NOMO-1 treated with dmso at 0.1 percent for 144 hours (cell line): ENCODE data around the gene DNM3.

Experiments used
- DNase-seq: peaks from one replicate; lab custom pipeline; 2025; ENCODE audit not compliant: unreplicated experiment; lab: John Stamatoyannopoulos, UW

Gene DNM3

DNA sequence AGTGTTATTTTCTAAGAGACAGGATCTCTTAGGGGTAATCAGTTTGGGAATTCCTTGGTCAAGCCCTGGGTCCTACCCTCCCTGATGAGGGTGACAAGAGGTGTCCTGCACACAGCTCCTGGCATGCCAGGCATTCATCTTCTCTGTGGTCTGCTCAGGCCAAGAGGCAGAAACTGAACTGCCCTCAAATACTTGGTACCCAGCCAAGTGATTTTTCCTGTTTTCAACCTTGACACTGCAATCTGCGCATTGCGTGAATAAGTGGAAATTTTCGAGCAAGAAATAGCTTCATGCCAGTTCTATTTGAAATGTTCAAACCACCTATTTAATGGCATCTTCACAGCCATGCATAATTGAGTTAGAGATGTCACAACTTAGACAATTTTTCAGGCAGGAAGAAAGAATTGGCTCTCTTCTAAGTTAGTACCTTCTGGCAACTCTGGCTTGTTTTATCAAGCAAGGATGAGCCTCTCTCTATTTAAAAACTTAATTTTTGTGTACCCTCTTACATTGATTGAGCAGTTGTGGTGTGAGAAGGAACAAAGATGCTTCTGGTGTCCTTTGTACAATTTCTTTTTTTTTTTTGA, 27.0 kb downstream of the DNM3 start:
- no peak for DNase-seq

DNA sequence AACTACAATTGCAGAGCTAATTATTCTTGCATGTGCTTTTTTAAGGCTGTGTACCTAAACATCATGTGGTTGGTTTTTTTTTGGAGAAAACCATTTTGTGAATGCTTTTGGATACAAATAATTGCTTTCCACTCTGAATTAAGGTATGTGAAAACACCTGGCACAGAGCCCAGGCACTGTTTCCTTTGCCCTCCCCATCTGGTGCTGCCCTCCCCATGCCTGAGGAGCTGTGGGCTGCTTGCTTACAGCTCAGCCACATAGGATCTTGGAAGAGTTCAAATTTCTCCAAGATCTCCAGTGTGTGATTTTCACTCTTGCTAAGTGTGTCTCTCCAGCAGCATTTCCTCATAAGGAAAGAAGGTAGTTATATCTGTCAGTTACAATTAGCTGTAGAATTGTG, 27.8 kb downstream of the DNM3 start:
- DNase-seq, result no peak

DNA sequence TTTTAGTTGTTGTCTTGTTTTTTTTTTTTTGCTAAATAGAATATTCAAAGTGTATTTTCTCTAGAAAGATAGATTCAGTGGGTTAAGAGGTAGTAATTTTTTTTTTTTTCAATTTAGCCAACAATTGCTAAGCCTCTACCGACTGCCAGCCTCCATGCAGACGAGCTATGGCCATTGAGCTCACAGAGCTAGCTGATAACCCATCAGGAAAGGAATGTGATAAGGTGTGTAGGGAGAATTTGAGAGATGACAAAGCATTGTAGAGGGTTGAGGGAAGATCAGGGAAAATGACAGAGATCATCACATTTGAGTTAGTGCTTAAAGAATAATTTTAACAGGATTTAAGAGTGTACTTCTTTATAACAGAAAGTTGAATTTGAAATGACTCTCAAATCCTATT, 30.6 kb downstream of the DNM3 start:
- no peak for DNase-seq

DNA sequence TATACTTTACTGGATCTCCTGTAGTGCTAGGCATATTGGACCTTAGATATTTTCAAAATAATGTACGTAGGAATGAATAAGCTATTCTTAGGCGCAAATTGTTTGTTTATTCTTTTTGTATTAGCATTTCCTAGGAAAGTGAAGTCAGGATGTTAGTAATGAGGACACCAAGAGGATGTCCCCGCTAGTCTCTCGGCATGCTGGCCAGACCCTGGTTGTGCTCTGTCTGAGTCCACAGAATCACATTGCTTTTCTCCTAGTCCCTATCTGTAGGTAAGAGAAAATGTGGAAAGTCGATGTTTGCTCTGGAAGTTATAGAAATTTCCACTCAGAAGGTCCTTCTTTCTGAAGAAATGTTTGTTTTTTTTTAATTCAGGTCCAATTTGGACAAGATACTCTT, 31.1 kb downstream of the DNM3 start:
- no peak for DNase-seq

DNA sequence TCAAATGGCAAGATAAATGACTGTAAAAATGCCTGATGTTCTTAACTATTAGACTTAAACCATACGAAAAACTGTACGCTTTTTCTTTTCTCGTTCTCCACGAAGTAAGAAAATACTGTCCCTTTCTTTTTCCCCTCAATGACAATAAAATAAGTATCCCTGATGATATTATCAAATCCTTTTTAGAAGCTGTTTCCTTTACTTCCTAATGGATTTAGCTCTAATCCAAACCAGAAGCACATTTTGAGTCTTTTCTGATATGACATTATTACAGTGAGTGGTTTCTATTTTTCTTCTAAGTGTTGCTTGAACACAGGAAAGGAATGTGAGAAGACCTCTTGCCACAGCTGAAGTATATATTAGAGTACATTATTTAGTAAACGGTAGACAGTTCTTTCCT, 32.4 kb downstream of the DNM3 start:
- no peak for DNase-seq

DNA sequence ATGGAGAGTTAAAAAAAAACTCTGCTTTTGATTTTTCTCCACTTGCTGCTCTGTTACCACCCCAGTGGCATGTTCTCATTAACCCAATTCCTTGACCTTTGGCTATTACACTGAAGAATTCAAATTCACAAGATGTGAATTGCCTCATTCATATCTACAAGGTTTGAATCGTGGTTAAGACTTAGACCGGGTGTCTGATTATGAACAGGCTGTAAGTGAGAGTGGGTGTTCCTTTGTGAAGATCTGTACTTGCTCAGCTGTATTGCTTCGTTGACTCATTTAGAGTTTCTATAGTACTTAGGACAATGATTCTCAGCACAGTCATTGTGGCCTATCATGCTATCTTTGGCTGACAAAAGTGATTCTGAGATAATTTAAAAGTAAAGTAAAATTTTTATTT, 36.4 kb downstream of the DNM3 start:
- no peak for DNase-seq

DNA sequence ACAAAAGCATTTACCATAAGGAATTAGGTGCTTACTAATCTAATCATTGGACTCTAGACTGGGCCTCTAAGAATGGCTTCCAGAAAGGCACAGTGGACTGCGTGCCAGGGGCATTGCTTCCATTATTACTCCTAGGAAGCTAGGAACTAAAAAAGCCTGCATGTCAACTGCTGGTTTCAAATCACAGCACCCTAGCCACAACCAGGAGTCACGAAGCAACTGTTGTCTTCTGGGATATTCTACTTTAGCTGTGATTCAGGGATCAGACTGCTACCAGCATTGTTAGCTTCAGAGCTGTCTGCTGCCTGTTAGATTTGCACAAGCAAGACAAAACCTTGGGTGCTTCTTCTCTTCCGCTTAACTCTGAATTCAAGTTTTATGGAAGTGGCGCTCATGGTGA, 38.3 kb downstream of the DNM3 start:
- DNase-seq, result no peak

DNA sequence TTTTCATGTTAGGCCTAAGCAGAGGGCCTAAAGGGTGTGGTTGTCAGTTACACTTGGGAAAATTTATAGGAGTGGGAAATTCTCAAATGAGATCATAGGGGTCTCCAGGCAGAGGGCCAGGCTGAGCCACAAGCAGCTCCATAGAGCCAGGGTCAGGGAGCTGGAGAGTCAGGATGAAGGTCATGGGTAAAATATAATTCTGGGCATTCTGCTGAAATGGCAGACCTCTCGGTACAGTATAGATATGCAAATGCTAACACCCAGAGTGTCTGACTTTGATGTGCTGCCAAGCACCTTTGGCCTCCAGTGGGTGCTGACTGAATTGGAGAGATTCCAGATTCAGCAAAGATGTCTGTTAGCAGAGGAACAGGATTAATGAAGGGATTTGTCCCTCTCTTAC, 40.1 kb downstream of the DNM3 start:
- no peak for DNase-seq

DNA sequence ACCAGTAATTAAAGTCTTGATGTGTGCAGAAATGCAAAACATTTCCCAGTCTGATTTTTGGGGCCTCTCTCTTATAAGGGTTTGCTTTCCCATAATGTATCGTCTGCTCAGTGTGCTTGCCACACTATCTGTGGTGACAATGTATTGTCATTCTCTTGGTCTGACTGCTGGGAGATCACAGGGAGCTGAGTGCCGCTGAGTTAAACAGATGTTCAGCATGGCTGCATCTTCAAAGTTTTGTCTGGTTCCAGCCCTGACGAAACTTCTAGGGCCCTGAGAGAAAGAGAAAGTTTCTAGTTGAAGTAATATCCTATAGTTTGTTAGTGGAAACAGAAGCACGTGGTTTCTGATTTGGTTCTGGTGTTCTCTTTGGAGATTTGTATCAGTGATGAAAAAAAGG, 42.6 kb downstream of the DNM3 start:
- DNase-seq, result no peak

DNA sequence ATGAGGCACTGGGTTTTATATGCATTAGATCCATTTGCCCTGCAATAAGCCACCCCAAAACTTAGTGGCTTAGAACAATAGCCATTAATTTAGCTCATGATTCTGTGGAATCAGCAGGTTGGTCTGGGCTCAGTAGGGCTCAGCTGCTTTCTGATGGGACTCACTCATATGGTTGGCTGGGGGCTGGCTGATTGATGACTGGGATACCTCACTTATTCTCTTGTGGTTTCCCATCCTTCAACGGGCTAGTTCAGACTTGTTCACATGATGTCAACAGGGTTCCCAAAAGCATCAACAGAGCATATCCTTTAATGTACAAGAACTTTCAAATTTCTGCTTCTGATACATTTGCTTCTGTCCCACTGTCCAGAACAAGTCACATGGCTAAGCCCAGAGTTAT, 43.2 kb downstream of the DNM3 start:
- no peak for DNase-seq

DNA sequence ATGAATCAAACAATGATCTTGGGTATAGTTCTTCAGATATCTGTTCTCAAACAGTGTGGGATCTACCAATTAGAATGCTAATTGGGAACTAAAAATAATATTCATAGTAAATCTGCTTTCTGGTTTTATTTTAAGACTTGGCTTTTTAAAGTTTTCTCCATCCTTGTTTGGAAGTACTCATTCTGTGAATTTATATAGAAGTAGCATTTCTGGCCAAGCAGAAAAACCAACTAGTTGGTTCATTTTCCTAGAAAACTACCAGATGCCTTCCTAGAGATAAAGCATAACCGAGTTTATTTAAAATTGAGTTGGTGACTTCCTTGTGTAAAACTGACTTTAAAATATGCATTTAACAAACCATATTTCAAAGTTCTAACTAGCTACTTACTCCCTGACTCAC, 48.8 kb downstream of the DNM3 start:
- DNase-seq, result no peak

DNA sequence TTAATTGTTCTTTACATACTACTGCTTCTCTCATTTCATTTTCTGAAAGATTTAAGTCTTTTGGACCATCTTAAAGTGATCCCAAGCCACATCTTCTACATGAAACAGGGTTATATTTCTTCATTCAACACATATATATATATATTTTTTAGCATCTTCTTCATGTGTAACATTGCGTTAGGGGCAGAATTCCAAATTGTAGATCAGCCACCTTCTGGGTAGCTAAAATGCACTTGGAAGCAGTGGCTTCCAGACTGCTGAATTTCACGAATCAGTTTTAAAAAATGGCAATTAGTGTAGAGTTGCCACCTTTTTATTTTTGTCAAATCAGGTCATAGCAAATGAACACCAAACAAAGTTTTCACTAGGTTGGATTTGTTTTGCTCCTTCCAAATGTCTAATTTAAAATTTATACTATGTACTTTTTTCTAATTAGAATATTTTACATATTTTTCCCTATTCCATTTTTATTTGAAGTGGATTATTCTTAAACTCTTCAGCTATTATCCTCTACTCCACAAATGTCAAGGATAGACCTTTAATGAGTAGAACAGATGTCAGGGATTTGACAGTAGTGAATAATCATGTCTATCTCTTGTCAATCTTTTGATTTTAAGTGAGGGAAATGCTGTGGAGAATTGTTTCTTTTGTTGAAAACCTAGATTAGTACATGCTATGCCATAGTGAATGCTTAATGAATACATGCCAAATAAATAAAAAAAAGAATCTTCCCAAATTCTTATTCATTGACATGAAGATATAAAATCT, 55.8 kb downstream of the DNM3 start:
- no peak for DNase-seq

DNA sequence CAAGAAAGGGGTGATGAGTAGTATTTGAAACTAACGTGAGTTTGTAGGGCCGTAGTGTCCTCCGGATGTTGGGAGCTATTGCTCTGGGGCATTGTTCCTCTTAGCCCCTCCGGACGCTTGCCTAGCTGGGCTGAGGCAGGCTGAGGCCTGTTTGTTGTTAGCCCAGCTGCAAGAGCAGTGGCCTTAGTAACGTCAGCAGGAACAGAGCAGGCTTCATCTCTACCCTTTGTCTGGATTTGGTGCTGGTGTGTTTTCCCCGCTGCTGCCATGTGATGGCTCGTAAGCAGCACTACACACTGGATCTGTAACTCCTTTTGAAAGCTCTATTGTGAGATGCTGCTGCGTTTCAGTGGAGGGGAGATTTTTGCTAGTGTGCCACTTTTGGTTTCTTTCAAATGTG, 57.6 kb downstream of the DNM3 start:
- DNase-seq, result no peak

DNA sequence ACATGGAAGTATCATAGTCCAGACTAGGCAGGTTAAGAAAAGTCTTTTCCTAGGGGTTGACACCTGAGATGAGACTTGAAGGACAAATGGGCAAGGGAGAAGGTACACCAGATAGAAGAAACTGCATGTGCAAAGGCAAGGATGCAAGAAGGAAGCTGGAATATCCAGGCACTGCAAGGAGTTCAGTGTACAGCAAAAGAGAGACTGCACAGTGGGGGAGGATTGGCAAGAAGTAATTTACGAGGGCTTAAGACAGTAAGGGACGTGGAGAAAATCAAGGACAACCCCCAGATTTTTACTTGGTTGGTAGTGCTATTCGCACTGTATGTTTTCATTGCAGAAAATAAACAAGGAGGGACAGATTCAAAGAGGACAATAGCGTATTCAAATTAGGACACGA, 58.5 kb downstream of the DNM3 start:
- no peak for DNase-seq

DNA sequence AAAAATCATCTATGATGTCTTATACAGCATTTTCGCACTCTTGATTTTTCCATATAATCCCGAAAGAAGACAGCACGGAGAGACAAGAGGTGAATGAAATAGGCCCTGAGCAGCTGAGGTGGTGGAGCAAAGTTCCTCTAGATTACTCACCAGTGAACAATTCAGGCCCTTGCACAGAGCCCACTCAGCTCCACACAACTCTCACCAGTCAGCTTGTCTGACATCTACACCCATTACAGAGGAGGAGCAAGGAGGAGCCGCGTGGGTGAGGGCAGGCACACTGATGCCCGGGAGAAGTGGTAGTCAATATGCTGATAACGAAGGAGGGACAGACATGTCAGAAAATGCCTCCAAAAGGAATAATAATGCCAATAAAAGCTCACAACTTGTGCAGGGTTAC, 59.9 kb downstream of the DNM3 start:
- DNase-seq, result no peak

DNA sequence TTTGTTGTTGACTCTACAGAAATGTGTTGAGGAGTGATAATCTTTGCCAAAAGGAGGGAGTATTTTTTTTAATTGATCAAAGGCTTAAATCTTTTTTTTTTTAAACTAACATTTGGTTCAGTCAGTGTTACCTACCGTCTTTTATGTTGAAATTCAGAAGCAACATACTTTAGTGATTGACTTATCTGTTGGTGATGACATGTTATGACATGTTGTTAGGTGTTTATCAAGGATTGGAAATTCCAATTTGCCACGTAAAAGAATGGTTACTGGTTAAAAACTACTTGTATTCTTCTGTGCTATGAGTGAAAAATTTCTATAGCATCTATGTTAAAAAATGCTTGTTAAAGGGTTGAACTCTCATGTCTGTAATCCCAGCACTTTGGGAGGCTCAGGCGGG, 61.2 kb downstream of the DNM3 start:
- DNase-seq, result no peak

DNA sequence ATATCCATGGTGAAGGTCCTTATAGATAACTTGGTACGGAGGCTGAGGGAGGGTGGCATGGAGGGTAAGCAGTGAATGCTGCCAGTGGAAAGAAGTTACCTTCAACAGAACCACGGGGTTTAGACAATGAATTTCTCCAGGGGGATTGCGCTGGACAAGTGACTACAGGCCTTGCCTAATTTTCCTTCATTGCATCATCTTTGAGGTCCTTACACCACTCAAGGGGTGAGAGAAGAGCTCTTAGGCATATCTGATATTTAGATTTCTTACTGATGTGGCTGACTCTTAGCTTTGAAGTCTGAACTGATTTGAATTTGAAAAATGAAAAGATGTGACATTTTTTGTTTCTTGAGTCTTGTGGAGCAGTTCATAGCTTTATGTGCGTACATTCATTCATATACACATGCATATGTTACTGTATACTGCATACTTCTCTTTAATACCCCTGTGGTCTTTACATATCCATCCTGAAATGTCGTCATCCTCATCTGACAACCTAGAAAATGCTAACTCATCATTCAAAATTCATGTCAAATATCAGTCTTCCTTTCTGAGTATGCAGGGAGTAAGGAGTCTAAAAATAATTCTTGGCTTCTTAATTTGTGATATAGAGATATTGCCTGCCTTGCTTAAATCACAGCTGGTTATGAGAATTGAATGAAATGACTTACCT, 63.6 kb downstream of the DNM3 start:
- no peak for DNase-seq

DNA sequence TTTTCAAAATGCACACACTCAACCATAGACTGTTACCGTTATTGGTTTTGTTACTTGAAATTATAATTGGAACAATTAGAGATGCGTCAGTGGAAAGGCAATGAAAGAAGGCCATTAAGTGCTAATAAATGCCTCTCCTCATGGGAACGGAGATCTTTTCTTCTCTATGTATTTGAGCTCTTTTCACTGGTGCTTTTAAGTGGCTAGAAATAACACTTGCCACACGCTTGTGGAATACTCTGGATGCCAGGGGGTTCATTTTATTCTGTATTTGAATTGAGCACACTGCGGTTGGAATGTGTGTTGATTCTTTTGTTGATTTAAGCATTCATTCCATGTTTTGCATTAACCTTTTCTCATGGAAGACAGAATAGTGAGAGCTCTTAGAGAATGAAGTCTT, 68.4 kb downstream of the DNM3 start:
- no peak for DNase-seq

DNA sequence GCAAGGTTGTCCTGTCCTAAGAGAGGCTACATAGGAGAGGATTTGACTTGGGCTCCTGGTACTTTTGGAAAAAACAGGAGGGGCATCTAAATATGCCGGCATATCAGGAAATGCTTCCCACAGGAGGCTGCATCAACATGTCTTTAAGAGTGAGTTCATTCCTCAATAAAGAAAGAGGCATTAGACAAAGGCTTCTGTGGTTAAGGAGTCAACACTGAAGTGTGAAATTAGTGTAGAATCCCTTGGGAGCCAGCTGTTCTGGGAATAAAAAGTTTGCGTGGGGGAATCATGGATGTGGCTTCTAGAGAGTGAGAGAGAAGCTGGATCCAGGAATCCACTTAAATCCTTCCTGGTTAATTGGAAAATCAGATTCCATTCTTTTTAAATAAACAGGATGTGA, 69.5 kb downstream of the DNM3 start:
- DNase-seq, result no peak

DNA sequence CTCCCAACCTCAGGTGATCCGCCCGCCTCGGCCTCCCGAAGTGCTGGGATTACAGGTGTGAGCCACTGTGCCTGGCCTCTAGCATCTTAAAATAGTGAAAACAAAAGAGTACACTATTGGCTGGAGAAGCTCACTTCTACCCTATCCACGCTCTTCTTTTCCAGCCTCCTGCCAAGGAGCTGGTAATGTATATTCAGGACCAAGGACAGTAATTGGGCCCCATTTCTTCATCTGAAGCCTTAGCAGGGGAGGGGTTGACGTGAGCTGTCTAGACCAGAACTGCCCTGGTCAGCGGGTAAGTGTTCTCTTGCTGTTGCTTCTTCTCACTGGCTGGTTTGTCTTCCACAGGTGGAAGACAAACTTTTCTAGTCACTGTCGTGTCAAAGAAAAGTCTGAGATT, 70.2 kb downstream of the DNM3 start:
- DNase-seq, result no peak

DNA sequence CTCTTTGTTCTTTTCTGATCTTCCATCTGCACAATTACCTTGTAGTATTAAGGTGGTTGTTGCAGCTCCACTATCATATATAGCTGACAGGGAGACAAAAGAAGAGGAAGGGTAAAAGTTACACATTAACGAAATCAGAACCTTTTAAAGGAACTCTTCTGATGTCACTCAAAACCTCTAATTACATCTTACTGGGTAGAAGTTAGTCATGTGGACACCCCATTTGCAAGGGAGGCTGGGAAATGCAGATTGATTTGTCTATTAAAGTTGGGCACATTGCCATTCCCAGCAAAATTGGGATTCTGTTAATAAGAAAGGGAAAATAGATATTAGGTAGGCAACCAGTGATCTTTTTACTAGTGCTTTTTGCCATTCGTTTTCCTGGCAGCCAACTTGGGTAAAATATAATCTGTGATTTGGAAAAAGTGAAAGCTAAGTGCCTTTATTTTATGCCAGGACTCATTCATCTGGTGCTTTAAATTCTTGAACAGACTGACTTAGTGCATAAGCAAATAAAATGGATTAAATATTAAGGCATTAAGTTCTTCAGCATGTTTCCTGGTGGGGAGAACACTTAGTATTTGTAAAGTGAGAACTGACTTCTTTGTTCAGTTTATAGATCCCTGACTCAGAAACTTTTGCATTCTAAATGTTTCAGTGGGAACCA, 71.3 kb downstream of the DNM3 start:
- DNase-seq, result no peak

DNA sequence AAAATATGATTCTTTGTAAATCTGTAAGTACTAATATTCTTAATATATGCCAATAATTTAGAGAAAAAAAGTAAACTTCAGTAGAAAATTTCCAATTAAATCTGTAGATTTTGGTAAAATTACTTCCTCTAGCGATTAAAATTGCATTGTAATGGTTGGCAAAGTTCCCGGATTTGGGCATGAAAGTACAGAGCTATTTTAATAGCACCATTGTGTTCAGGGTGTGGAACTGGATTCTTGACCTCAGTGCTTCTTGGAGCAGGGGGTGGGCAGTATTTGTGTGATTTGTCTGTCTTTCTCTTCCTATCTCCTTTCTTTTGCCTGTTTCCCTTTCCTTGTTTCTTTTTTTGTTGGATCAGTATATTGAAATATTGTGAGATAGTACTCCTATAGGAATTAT, 72.1 kb downstream of the DNM3 start:
- DNase-seq, result no peak
